PC-3 (cell line): Measurements from ENCODE around the gene GK. TPM values are rescaled to one million over a fixed set of nuclear protein-coding genes. Genes with fewer than 3 reads are reported as not detected.

Experiments
- ATAC-seq: fragments of 200-7000 bp; cut with Tn5 transposase; 2 replicates; pipeline ENCODE4 v1.9.1; 2020; ENCODE audit warnings: mild to moderate bottlenecking, moderate library complexity
- BruUV-seq: library from RNA; stranded (reverse); fragments of 400-500 nt; replicated peaks from 2 replicates; lab custom pipeline; 2021; lab: Mats Ljungman, UMichigan
- CTCF ChIA-PET: fragments of 300-600 bp; sonication (Branson Sonifier 250); formaldehyde crosslinking; loops from one replicate; lab custom pipeline; 2022; ENCODE audit warnings: antibody characterized with exemption; lab: Charles Lee
- POLR2A ChIA-PET: fragments of 300-600 bp; sonication (Branson Sonifier 250); formaldehyde crosslinking; loops from one replicate; lab custom pipeline; 2022; ENCODE audit warnings: antibody characterized with exemption; ENCODE audit not compliant: unreplicated experiment; lab: Charles Lee
- DNase-seq: peaks from one replicate; pipeline ENCODE4 v3.0.0-alpha.2; 2015
- H2AFZ ChIP-seq: fragments of 300-600 bp; sonication (generic); 2 replicates; pipeline ENCODE4 v1.6.0; 2016; ENCODE audit warnings: antibody characterized with exemption, low read length
- H3F3A ChIP-seq: fragments of 300-600 bp; sonication (generic); one replicate; pipeline ENCODE4 v1.6.0; 2017; ENCODE audit warnings: antibody characterized with exemption, low read length, control low read depth, mild to moderate bottlenecking; ENCODE audit not compliant: unreplicated experiment
- H3K27ac ChIP-seq: fragments of 300-600 bp; sonication (generic); 2 replicates; pipeline ENCODE4 v1.5.1; 2016; ENCODE audit warnings: mild to moderate bottlenecking, low read length
- H3K27me3 ChIP-seq: fragments of 300-600 bp; sonication (generic); 2 replicates; pipeline ENCODE4 v1.6.1; 2016; ENCODE audit warnings: low read length, mixed read lengths
- H3K36me3 ChIP-seq: fragments of 300-600 bp; sonication (generic); 2 replicates; pipeline ENCODE4 v1.6.1; 2016; ENCODE audit warnings: low read depth, mixed run types, low read length, mixed read lengths
- H3K4me1 ChIP-seq: fragments of 300-600 bp; sonication (generic); 2 replicates; pipeline ENCODE4 v1.5.1; 2016; ENCODE audit warnings: low read length; ENCODE audit not compliant: insufficient read depth
- H3K4me2 ChIP-seq: fragments of 300-600 bp; sonication (generic); 2 replicates; pipeline ENCODE4 v1.6.0; 2016; ENCODE audit warnings: low read length
- H3K4me3 ChIP-seq: fragments of 300-600 bp; sonication (generic); 2 replicates; pipeline ENCODE4 v1.5.1; 2016; ENCODE audit warnings: mild to moderate bottlenecking, low read length, mixed read lengths
- H3K79me2 ChIP-seq: fragments of 300-600 bp; sonication (generic); 2 replicates; pipeline ENCODE4 v1.6.1; 2017; ENCODE audit warnings: low read length, mixed read lengths
- H3K9ac ChIP-seq: fragments of 300-600 bp; sonication (generic); 2 replicates; pipeline ENCODE4 v1.6.0; 2016; ENCODE audit warnings: mild to moderate bottlenecking, low read length
- H3K9me2 ChIP-seq: fragments of 300-600 bp; sonication (generic); replicated peaks from 2 replicates; pipeline ENCODE4 v1.6.1; 2016; ENCODE audit warnings: mixed run types, low read length, mixed read lengths
- H3K9me3 ChIP-seq: fragments of 300-600 bp; sonication (generic); 2 replicates; pipeline ENCODE4 v1.6.1; 2016; ENCODE audit warnings: low read length, mixed read lengths
- H4K20me1 ChIP-seq: fragments of 300-600 bp; sonication (generic); 2 replicates; pipeline ENCODE4 v1.6.1; 2016; ENCODE audit warnings: low read length, mixed read lengths
- EZH2 ChIP-seq: fragments of 300-600 bp; sonication (generic); IDR thresholded peaks from one replicate; pipeline ENCODE4 v1.6.1; 2017; ENCODE audit warnings: antibody characterized with exemption, mild to moderate bottlenecking, low read length; ENCODE audit not compliant: unreplicated experiment
- EZH2phosphoT487 ChIP-seq: fragments of 300-600 bp; sonication (generic); IDR thresholded peaks from 2 replicates; pipeline ENCODE4 v1.6.1; 2018; ENCODE audit warnings: mild to moderate bottlenecking, antibody characterized with exemption, low read length, borderline replicate concordance
- intact Hi-C: fragments of 100-400 bp; cut with micrococcal nuclease; formaldehyde crosslinking; loops from 2 replicates; pipeline ENCODE4 v1.9.0; 2023
- total RNA-seq: library from RNA; depleted of rRNA; stranded (reverse); fragments of >200 nt; gene quantifications from 2 replicates; pipeline ENCODE4 v1.2.3, GENCODE V29; 2014; rRNA removed
- TF ChIP-seq, protein P1 (sequence below): fragments of 300-600 bp; sonication (generic); conservative IDR thresholded peaks from 2 replicates; pipeline ENCODE4 v1.5.1; 2017; ENCODE audit warnings: antibody characterized with exemption, low read depth, mild to moderate bottlenecking, low read length

Gene GK
- total RNA-seq, 1 experiment from 2014 or later, result 4.1 TPM

DNA sequence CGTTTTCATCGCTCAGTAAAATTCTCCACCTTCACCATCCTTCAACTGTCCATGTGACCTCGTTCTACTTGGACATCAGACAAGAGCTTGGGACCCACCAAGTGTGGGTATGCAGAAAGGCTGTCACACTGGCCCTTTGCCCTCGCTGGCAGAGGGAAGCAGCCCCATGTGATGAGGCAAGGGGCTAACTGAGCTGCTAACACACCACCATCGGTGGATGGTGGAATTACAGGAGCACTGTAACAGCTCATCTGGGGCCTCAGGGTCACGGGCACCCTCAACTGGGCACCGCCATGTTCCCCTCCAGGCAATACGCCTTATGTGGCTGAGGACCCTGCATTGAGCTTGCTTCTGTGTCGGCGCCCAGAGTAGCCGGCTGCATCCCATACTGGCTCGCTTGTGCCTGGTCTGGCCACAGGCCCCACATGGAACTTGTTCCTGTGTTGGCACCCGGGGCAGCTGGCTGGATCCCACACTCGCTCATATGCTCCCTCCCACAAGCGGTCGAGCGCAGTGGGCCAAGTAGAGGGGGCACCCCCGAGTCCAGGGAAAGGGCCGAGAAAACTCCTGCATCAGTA lies 126.3 kb downstream of the GK start:
- TF ChIP-seq EZH2 (no peak), EZH2phosphoT487 (no peak)
- TF ChIP-seq, protein P1, sequence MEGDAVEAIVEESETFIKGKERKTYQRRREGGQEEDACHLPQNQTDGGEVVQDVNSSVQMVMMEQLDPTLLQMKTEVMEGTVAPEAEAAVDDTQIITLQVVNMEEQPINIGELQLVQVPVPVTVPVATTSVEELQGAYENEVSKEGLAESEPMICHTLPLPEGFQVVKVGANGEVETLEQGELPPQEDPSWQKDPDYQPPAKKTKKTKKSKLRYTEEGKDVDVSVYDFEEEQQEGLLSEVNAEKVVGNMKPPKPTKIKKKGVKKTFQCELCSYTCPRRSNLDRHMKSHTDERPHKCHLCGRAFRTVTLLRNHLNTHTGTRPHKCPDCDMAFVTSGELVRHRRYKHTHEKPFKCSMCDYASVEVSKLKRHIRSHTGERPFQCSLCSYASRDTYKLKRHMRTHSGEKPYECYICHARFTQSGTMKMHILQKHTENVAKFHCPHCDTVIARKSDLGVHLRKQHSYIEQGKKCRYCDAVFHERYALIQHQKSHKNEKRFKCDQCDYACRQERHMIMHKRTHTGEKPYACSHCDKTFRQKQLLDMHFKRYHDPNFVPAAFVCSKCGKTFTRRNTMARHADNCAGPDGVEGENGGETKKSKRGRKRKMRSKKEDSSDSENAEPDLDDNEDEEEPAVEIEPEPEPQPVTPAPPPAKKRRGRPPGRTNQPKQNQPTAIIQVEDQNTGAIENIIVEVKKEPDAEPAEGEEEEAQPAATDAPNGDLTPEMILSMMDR, result no peak
- no peak for DNase-seq
- H3K4me1 ChIP-seq, result no peaks in the 10 kb centered on the region
- no peaks in the 10 kb centered on the region for H4K20me1 ChIP-seq
- no peak overlapping the region for H2AFZ ChIP-seq
- intact Hi-C loops, result no loop called here
- no peak overlapping the region for H3K9ac ChIP-seq
- no peaks in the 10 kb centered on the region for H3K36me3 ChIP-seq
- H3K9me2 ChIP-seq, result no peaks in the 10 kb centered on the region
- no peak overlapping the region for H3K27ac ChIP-seq
- H3F3A ChIP-seq, result no peaks in the 10 kb centered on the region
- no peaks in the 10 kb centered on the region for H3K9me3 ChIP-seq
- no peaks in the 10 kb centered on the region for H3K79me2 ChIP-seq
- H3K27me3 ChIP-seq, result peaks cover 8% of the 10 kb centered on the region; the same call in 1 of the 2 replicates
- ChIA-PET POLR2A (no interaction called here), CTCF (no interaction called here)
- no peak overlapping the region for H3K4me3 ChIP-seq
- H3K4me2 ChIP-seq, result no peak overlapping the region
- no peak for ATAC-seq
- BruUV-seq, result no TSS peak

Other genes starting within 250 kb of the GK start
- gene TASL, start 75.7 kb upstream of the GK start, total RNA-seq, result not detected in 2 replicates
- gene TAB3, start 235.8 kb downstream of the GK start, total RNA-seq, result 14.7 and 18.6 TPM in 2 replicates